ENCODE measurements around the gene AIF1L.

The AIF1L gene

GRCh38 chr9:131092548-131093440, 3.5 kb upstream of the AIF1L start:
- Histone ChIP-seq H4K20me1 (ENCODE audit: insufficient read depth) (no peaks in the 10 kb centered on the region), H3K36me3 (ENCODE audit: insufficient read depth) (no peaks in the 10 kb centered on the region), H3K4me3 (IDR thresholded peaks at IDR 0.05; ENCODE audit: insufficient read depth, low read depth, low read length) (no peak overlapping the region), H3K27me3 (ENCODE audit: insufficient read depth, low read depth) (peaks cover 20% of the 10 kb centered on the region), H3K4me1 (ENCODE audit: low read depth, poor library complexity, severe bottlenecking) (no peaks in the 10 kb centered on the region), H3K4me2 (no peak overlapping the region), H3K27ac (no peak overlapping the region), H3K79me2 (ENCODE audit: insufficient read depth, low read depth) (no peaks in the 10 kb centered on the region), H3K9ac (no peak overlapping the region), H2AFZ (ENCODE audit: low read depth) (no peak overlapping the region)
- no peak for TF ChIP-seq CTCF (conservative IDR thresholded peaks at IDR 0.05; ENCODE audit: low read depth, low read length)

GRCh38 chr9:131094015-131094414, 2.3 kb upstream of the AIF1L start:
- Histone ChIP-seq H3K9ac (no peak overlapping the region), H3K4me1 (ENCODE audit: low read depth, poor library complexity, severe bottlenecking) (no peaks in the 10 kb centered on the region), H3K4me3 (IDR thresholded peaks at IDR 0.05; ENCODE audit: insufficient read depth, low read depth, low read length) (no peak overlapping the region), H3K27me3 (ENCODE audit: insufficient read depth, low read depth) (peaks cover 29% of the 10 kb centered on the region), H4K20me1 (ENCODE audit: insufficient read depth) (no peaks in the 10 kb centered on the region), H3K36me3 (ENCODE audit: insufficient read depth) (no peaks in the 10 kb centered on the region), H3K4me2 (no peak overlapping the region), H3K27ac (no peak overlapping the region), H3K79me2 (ENCODE audit: insufficient read depth, low read depth) (no peaks in the 10 kb centered on the region), H2AFZ (ENCODE audit: low read depth) (no peak overlapping the region)
- TF ChIP-seq CTCF (conservative IDR thresholded peaks at IDR 0.05; ENCODE audit: low read depth, low read length) = no peak

GRCh38 chr9:131094622-131095021, 1.7 kb upstream of the AIF1L start:
- Histone ChIP-seq H3K79me2 (ENCODE audit: insufficient read depth, low read depth) (no peaks in the 10 kb centered on the region), H3K4me3 (IDR thresholded peaks at IDR 0.05; ENCODE audit: insufficient read depth, low read depth, low read length) (no peak overlapping the region), H4K20me1 (ENCODE audit: insufficient read depth) (no peaks in the 10 kb centered on the region), H3K36me3 (ENCODE audit: insufficient read depth) (no peaks in the 10 kb centered on the region), H2AFZ (ENCODE audit: low read depth) (no peak overlapping the region), H3K27ac (no peak overlapping the region), H3K4me2 (no peak overlapping the region), H3K27me3 (ENCODE audit: insufficient read depth, low read depth) (peaks cover 29% of the 10 kb centered on the region), H3K9ac (no peak overlapping the region), H3K4me1 (ENCODE audit: low read depth, poor library complexity, severe bottlenecking) (no peaks in the 10 kb centered on the region)
- no peak for TF ChIP-seq CTCF (conservative IDR thresholded peaks at IDR 0.05; ENCODE audit: low read depth, low read length)

- H3K79me2 ChIP-seq (ENCODE audit: insufficient read depth, low read depth) = no peaks in the 10 kb centered on the region
- H2AFZ ChIP-seq (ENCODE audit: low read depth) = no peak overlapping the region
- no peaks in the 10 kb centered on the region for H3K4me1 ChIP-seq (ENCODE audit: low read depth, poor library complexity, severe bottlenecking)
- TF ChIP-seq CTCF (conservative IDR thresholded peaks at IDR 0.05; ENCODE audit: low read depth, low read length) = no peak
- no peak overlapping the region for H3K4me2 ChIP-seq
- no peak overlapping the region for H3K9ac ChIP-seq
- no peak overlapping the region for H3K4me3 ChIP-seq (IDR thresholded peaks at IDR 0.05; ENCODE audit: insufficient read depth, low read depth, low read length)
- H4K20me1 ChIP-seq (ENCODE audit: insufficient read depth) = no peaks in the 10 kb centered on the region
- H3K27me3 ChIP-seq (ENCODE audit: insufficient read depth, low read depth) = peaks cover 29% of the 10 kb centered on the region
- H3K27ac ChIP-seq = no peak overlapping the region
- H3K36me3 ChIP-seq (ENCODE audit: insufficient read depth) = no peaks in the 10 kb centered on the region
Observed at GRCh38 chr9:131095666-131096268, 564 bp upstream of the AIF1L start.

Data from KMS-11 (cell line).